AG04450 (cell line): Measurements from ENCODE around the gene TRPM3. TPM values are rescaled to one million over a fixed set of nuclear protein-coding genes. Genes with fewer than 3 reads are reported as not detected.
A peak's percentile ranks its signal among the peaks of the same experiment; 100 is the strongest.

Source experiments
- CTCF ChIA-PET: fragments of 300-600, 350-600 bp; formaldehyde crosslinking; extraction: SDS; loops from one replicate; lab custom pipeline; 2022; ENCODE audit warnings: antibody characterized with exemption, inconsistent platforms; lab: Charles Lee
- POLR2A ChIA-PET: fragments of 350-600 bp; formaldehyde crosslinking; extraction: SDS; loops from one replicate; lab custom pipeline; 2021; ENCODE audit warnings: antibody characterized with exemption, inconsistent platforms; lab: Yijun Ruan, JAX
- DNase-seq: peaks from one replicate; pipeline ENCODE4 v3.0.0-alpha.2; 2011; ENCODE audit warnings: low read depth, low spot score
- H3K27ac ChIP-seq: one replicate; pipeline ENCODE4 v1.5.1; 2012; ENCODE audit warnings: low read depth, low read length, control low read depth
- H3K27me3 ChIP-seq: one replicate; pipeline ENCODE4 v1.6.0; 2012; ENCODE audit warnings: low read length; ENCODE audit not compliant: control insufficient read depth, insufficient read depth
- H3K4me3 ChIP-seq: 2 replicates; pipeline ENCODE4 v1.5.1; 2011; ENCODE audit warnings: mild to moderate bottlenecking, low read depth, low read length, control low read depth
- H3K9me3 ChIP-seq: 2 replicates; pipeline ENCODE4 v1.5.1; 2012; ENCODE audit warnings: low read length; ENCODE audit not compliant: control insufficient read depth, insufficient read depth
- CTCF ChIP-seq: IDR thresholded peaks from 2 replicates; pipeline ENCODE4 v1.5.1; 2011; ENCODE audit warnings: low read depth, low read length, control low read depth, inconsistent platforms
- polyA plus RNA-seq: library from polyadenylated mRNA; depleted of rRNA; stranded (reverse); fragments of >200 nt; gene quantifications from 2 replicates; pipeline ENCODE4 v1.2.3, GENCODE V29; 2011

The TRPM3 gene
- polyA plus RNA-seq, 1 experiment = 0.01 TPM

- CTCF ChIA-PET = no interaction called here
- DNase-seq = no peak
Measured at GRCh38 chr9:70607926-70608325, 513.5 kb downstream of the TRPM3 start.

GRCh38 chr9:70607329-70607728, 514.1 kb downstream of the TRPM3 start:
- TF ChIP-seq CTCF = no peak
- H3K4me3 ChIP-seq = no peak overlapping the region
- no peaks in the 10 kb centered on the region for H3K27me3 ChIP-seq
- POLR2A ChIA-PET = interaction anchor here (0.6 kb wide), 1 partner anchor 236 kb away, joined by 3 read pairs; no protein-coding TSS in a partner anchor
- CTCF ChIA-PET = no interaction called here
- no peak for DNase-seq
- no peak overlapping the region for H3K27ac ChIP-seq
- H3K9me3 ChIP-seq = no peaks in the 10 kb centered on the region

More at GRCh38 chr9:70607926-70608325, 513.5 kb downstream of the TRPM3 start:
- no peak for TF ChIP-seq CTCF
- Histone ChIP-seq H3K27me3 (no peaks in the 10 kb centered on the region), H3K27ac (no peak overlapping the region), H3K4me3 (no peak overlapping the region), H3K9me3 (no peaks in the 10 kb centered on the region)
- POLR2A ChIA-PET = no interaction called here

- DNase-seq = no peak
- no peak for TF ChIP-seq CTCF
- POLR2A ChIA-PET = interaction anchor here (0.9 to 3.4 kb wide), 5 partner anchors 28 to 191 kb away, joined by 4 to 73 read pairs (median 6); no protein-coding TSS in a partner anchor
- Histone ChIP-seq H3K27me3 (no peaks in the 10 kb centered on the region), H3K9me3 (no peaks in the 10 kb centered on the region), H3K27ac (no peak overlapping the region), H3K4me3 (no peak overlapping the region)
- CTCF ChIA-PET = interaction anchor here (0.6 to 5.1 kb wide), 61 partner anchors 9 to 683 kb away, joined by 3 to 126 read pairs (median 6); partner anchors contain the start of genes KLF9 and SMC5
Measured at GRCh38 chr9:70603020-70603411, 518.4 kb downstream of the TRPM3 start.

- peak; percentile 78 for TF ChIP-seq CTCF
- ChIA-PET POLR2A (interaction anchor here (0.6 to 3.4 kb wide), 6 partner anchors 28 to 268 kb away, joined by 4 to 73 read pairs (median 6); no protein-coding TSS in a partner anchor), CTCF (interaction anchor here (0.6 to 5.1 kb wide), 78 partner anchors 8 to 1384 kb away, joined by 3 to 126 read pairs (median 5); partner anchors contain the start of genes KLF9 and SMC5)
- H3K27ac ChIP-seq = peak overlapping the region; percentile 99
- peak overlapping the region; percentile 14; the same call in 1 of the 2 replicates for H3K4me3 ChIP-seq
- H3K27me3 ChIP-seq = no peaks in the 10 kb centered on the region
- peak; percentile 76 for DNase-seq
- no peaks in the 10 kb centered on the region for H3K9me3 ChIP-seq
Measured at GRCh38 chr9:70602321-70603019, 519.0 kb downstream of the TRPM3 start.
